RWPE2 (cell line): ENCODE measurements around the gene PMAIP1.
"Not testable (repeated sequence)": the region's sequence is repeated elsewhere in the genome, so short reads cannot be mapped to it uniquely, and the experiment has no call there.

Experiments used
- ATAC-seq: fragments of 200-7000 bp; cut with Tn5 transposase; 3 replicates; pipeline ENCODE4 v1.9.1; 2021; ENCODE audit warnings: low read depth
- DNase-seq: peaks from one replicate; pipeline ENCODE4 v3.0.0-alpha.2; 2020; ENCODE audit warnings: low spot score
- H3K27ac ChIP-seq: fragments of 450-650 bp; 2 replicates; pipeline ENCODE4 v1.5.1; 2017; ENCODE audit warnings: mild to moderate bottlenecking; ENCODE audit not compliant: poor library complexity, severe bottlenecking
- H3K27me3 ChIP-seq: fragments of 250-450 bp; sonication (Bioruptor Pico); 2 replicates; pipeline ENCODE4 v1.5.1; 2021; ENCODE audit warnings: mild to moderate bottlenecking, moderate library complexity; ENCODE audit not compliant: insufficient read depth, poor library complexity, severe bottlenecking
- H3K36me3 ChIP-seq: fragments of 250-450 bp; sonication (Bioruptor Pico); 2 replicates; pipeline ENCODE4 v1.5.1; 2020; ENCODE audit warnings: low read depth, mild to moderate bottlenecking, moderate library complexity
- H3K4me1 ChIP-seq: fragments of 250-450 bp; sonication (Bioruptor Pico); 2 replicates; pipeline ENCODE4 v1.5.1; 2021; ENCODE audit warnings: mild to moderate bottlenecking, moderate library complexity; ENCODE audit not compliant: insufficient read depth, poor library complexity, severe bottlenecking
- H3K4me3 ChIP-seq: fragments of 250-450 bp; sonication (Bioruptor Pico); 2 replicates; pipeline ENCODE4 v1.5.1; 2021; ENCODE audit warnings: mild to moderate bottlenecking, moderate library complexity; ENCODE audit not compliant: severe bottlenecking
- H3K9me3 ChIP-seq: fragments of 250-450 bp; sonication (Bioruptor Pico); 2 replicates; pipeline ENCODE4 v1.5.1; 2021; ENCODE audit warnings: mild to moderate bottlenecking, moderate library complexity; ENCODE audit not compliant: severe bottlenecking
- CTCF ChIP-seq: fragments of 450-650 bp; IDR thresholded peaks from one replicate; pipeline ENCODE4 v1.5.1; 2017; ENCODE audit warnings: mild to moderate bottlenecking, moderate library complexity; ENCODE audit not compliant: poor library complexity, severe bottlenecking

Gene PMAIP1

DNA sequence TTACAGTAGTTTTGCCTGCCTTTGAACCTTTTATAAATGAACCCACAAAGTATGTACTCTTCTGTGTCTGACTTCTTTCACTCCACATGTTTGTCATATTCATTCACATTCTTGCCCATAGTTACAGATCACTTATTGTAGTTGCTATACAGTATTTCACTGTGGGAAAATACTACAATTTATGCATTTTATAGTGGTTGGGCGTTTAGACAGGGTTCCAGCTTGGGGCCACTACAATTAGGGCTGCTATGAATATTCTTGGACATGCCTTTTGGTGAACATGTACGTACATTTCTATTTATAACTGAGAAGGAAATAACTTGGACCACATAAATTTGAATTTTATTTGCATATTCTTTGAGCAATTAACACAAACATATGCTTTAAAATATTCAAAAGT lies 15.4 kb upstream of the PMAIP1 start:
- no peak overlapping the region for H3K4me3 ChIP-seq
- DNase-seq (no peak), ATAC-seq (no peak)
- H3K4me1 ChIP-seq: peaks cover 23% of the 10 kb centered on the region
- TF ChIP-seq CTCF: no peak
- H3K9me3 ChIP-seq: no peaks in the 10 kb centered on the region
- no peaks in the 10 kb centered on the region for H3K36me3 ChIP-seq
- no peak overlapping the region for H3K27ac ChIP-seq
- H3K27me3 ChIP-seq: no peaks in the 10 kb centered on the region

DNA sequence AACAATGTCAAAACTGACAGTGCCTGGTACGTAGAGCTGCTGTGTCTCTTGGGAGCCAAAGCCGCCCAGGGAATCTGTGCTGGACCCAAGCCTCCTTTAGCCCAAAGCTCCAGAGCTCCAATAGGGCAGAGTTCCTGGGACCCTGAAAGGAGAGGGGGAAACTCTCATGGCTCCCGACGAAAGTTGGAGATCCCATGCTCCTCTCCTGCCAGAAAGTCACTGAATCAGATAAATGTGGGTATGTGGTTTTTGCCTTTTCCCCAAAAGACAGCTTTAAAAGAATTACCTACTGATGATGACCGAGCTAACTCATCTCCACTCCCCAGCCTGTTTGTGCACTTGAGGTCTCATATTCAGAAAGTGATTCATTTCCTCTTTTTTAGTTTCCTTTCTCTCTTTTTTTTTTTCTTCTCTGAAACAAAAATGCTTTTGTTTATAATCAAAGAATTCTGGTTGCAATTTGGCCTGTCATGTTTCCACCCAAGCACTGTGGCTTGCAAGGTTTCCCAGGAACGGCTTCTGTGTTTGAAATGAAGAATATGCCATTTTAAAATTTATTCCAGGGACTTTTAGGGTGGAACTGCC lies 14.1 kb upstream of the PMAIP1 start:
- no peaks in the 10 kb centered on the region for H3K9me3 ChIP-seq
- H3K4me1 ChIP-seq: peaks cover 23% of the 10 kb centered on the region
- peak overlapping the region; percentile 82 for H3K27ac ChIP-seq
- no peak overlapping the region for H3K4me3 ChIP-seq
- peak; percentile 85 for ATAC-seq
- no peak for TF ChIP-seq CTCF
- no peak for DNase-seq
- H3K27me3 ChIP-seq: no peaks in the 10 kb centered on the region
- no peaks in the 10 kb centered on the region for H3K36me3 ChIP-seq

GRCh38 chr18:59886399-59886798 lies 13.4 kb upstream of the PMAIP1 start:
- not testable (repeated sequence) for H3K9me3 ChIP-seq, H3K36me3 ChIP-seq, DNase-seq, ATAC-seq, H3K4me3 ChIP-seq, H3K27me3 ChIP-seq
- H3K27ac ChIP-seq: peak overlapping the region; percentile 82
- H3K4me1 ChIP-seq: peaks cover 23% of the 10 kb centered on the region

DNA sequence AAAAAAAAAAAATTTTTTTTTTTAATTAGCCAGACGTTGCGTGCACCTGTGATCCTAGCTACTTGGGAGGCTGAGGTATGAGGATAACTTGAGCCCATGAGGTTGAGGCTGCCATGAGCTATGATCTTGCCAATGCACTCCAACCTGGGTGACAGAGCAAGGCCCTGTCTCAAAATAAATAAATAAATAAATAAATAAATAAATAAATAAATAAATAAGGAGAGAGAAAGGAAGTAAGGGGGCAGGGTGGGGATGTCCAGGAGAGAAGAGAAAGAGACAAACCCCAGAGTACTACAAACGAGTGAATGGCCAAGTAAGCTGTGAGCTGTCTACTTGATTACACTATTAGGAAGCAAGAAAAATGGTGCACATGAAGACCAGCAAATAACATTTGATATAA lies 7.7 kb upstream of the PMAIP1 start:
- no peak overlapping the region for H3K27ac ChIP-seq
- H3K36me3 ChIP-seq: no peaks in the 10 kb centered on the region
- DNase-seq (no peak), ATAC-seq (no peak)
- no peaks in the 10 kb centered on the region for H3K9me3 ChIP-seq
- H3K4me3 ChIP-seq: no peak overlapping the region
- H3K27me3 ChIP-seq: no peaks in the 10 kb centered on the region
- no peak for TF ChIP-seq CTCF
- H3K4me1 ChIP-seq: peaks cover 6% of the 10 kb centered on the region

DNA sequence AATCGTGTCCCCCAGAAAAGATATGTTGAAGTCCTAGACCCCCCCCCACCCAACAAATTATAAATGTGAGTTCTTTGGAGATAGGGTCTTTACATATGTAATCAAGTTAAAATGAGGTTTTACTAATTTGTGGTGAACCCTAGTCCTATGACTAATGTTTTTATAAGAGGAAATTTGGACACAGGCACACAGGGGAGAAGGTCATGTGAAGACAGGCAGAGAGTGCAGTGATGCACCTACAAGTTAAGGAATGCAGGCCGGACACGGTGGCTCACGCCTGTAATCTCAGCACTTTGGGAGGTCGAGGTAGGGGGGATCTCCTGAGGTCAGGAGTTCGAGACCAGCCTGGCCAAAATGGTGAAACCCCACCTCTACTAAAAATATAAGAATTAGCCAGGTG lies 5.8 kb upstream of the PMAIP1 start:
- no peak for TF ChIP-seq CTCF
- H3K4me1 ChIP-seq: peaks cover 10% of the 10 kb centered on the region
- H3K27me3 ChIP-seq: no peaks in the 10 kb centered on the region
- H3K4me3 ChIP-seq: no peak overlapping the region
- ATAC-seq (peak; percentile 70; the same call in 2 of the 3 replicates), DNase-seq (no peak)
- peak overlapping the region; percentile 6 for H3K27ac ChIP-seq
- H3K9me3 ChIP-seq: no peaks in the 10 kb centered on the region
- no peaks in the 10 kb centered on the region for H3K36me3 ChIP-seq
